Endodermal cell (in vitro differentiated cells): ENCODE measurements around the gene SIGLEC15. TPM values are rescaled to one million over a fixed set of nuclear protein-coding genes. Genes with fewer than 3 reads are reported as not detected.

ENCODE experiments used
- DNase-seq: peaks from one replicate; pipeline ENCODE4 v3.0.0-alpha.2; 2017
- H3K27ac ChIP-seq: 2 replicates; pipeline ENCODE4 v1.5.1; 2013; ENCODE audit warnings: mild to moderate bottlenecking, low read depth, low read length, moderate library complexity
- H3K27me3 ChIP-seq: 2 replicates; pipeline ENCODE4 v1.6.1; 2013; ENCODE audit warnings: mild to moderate bottlenecking, low read length, moderate library complexity; ENCODE audit not compliant: insufficient read depth, control insufficient read depth, poor library complexity, severe bottlenecking
- H3K36me3 ChIP-seq: 2 replicates; pipeline ENCODE4 v1.7.0; 2013; ENCODE audit warnings: mild to moderate bottlenecking, low read length, moderate library complexity; ENCODE audit not compliant: control insufficient read depth, insufficient read depth
- H3K4me1 ChIP-seq: one replicate; pipeline ENCODE4 v1.7.0; 2013; ENCODE audit warnings: low read length; ENCODE audit not compliant: control insufficient read depth, insufficient read depth
- H3K4me3 ChIP-seq: 2 replicates; pipeline ENCODE4 v1.5.1; 2013; ENCODE audit warnings: mild to moderate bottlenecking, low read length, moderate library complexity
- H3K9ac ChIP-seq: 2 replicates; pipeline ENCODE4 v1.6.1; 2013; ENCODE audit warnings: mild to moderate bottlenecking, low read length, moderate library complexity; ENCODE audit not compliant: poor library complexity, severe bottlenecking; ENCODE audit errors: extremely low read depth
- H3K9me3 ChIP-seq: 2 replicates; pipeline ENCODE4 v1.6.1; 2013; ENCODE audit warnings: mild to moderate bottlenecking, low read length, moderate library complexity; ENCODE audit not compliant: control insufficient read depth
- H3K27ac Mint-ChIP-seq: 2 replicates; pipeline ENCODE4 v1.8.0; 2020; ENCODE audit warnings: mixed read lengths
- H3K27me3 Mint-ChIP-seq: 2 replicates; pipeline ENCODE4 v1.8.0; 2021; ENCODE audit warnings: mild to moderate bottlenecking, mixed read lengths; ENCODE audit not compliant: insufficient read depth
- H3K36me3 Mint-ChIP-seq: 2 replicates; pipeline ENCODE4 v1.8.0; 2020; ENCODE audit warnings: low read depth, mixed read lengths
- H3K4me1 Mint-ChIP-seq: 2 replicates; pipeline ENCODE4 v1.8.0; 2020; ENCODE audit warnings: mixed read lengths
- H3K4me3 Mint-ChIP-seq: 2 replicates; pipeline ENCODE4 v1.8.0; 2020; ENCODE audit warnings: mild to moderate bottlenecking, moderate library complexity, mixed read lengths
- H3K9me3 Mint-ChIP-seq: 2 replicates; pipeline ENCODE4 v1.8.0; 2020; ENCODE audit warnings: mild to moderate bottlenecking, mixed read lengths
- CTCF ChIP-seq: fragments of 200-600 bp; sonication (generic); conservative IDR thresholded peaks from 2 replicates; pipeline ENCODE4 v1.5.0; 2021; ENCODE audit warnings: antibody characterized with exemption, mild to moderate bottlenecking
- WGBS, 2 experiments: methylation state at CpG; one replicate each; pipeline versions ENCODE4 v1.1.5 to v1.1.7; 2013; ENCODE audit warnings: missing lambda C conversion rate in 2 of 2, mixed read lengths in 1 of 2; ENCODE audit not compliant: insufficient coverage in 1 of 2, insufficient read length in 1 of 2; 5-methylcytosine and 5-hydroxymethylcytosine counted together
- total RNA-seq, 2 donors: library from RNA; stranded (reverse); fragmentation: NEBNext Ultra II Directional in 1 of 2; extraction: Animal tissue kit (Norgen Biotek cat#: 25700) in 1 of 2; gene quantifications; 2 replicates in 1 of 2; 3 replicates in 1 of 2; pipeline ENCODE4 v1.2.1, GENCODE V29; 2021

The SIGLEC15 gene
- total RNA-seq, 2 donors from 2014 or later = not detected

GRCh38 chr18:45785134-45785533 is 40.3 kb upstream of the SIGLEC15 start:
- no peak for TF ChIP-seq CTCF
- no peaks in the 10 kb centered on the region for H3K36me3 ChIP-seq
- no peak for DNase-seq
- no peak overlapping the region for H3K4me3 Mint-ChIP-seq
- H3K27me3 Mint-ChIP-seq = peaks cover 6% of the 10 kb centered on the region
- H3K27ac Mint-ChIP-seq = no peak overlapping the region
- H3K27me3 ChIP-seq = no peaks in the 10 kb centered on the region
- H3K9me3 ChIP-seq = no peaks in the 10 kb centered on the region
- no peaks in the 10 kb centered on the region for H3K36me3 Mint-ChIP-seq
- H3K9ac ChIP-seq = no peak overlapping the region
- peaks cover 11% of the 10 kb centered on the region for H3K4me1 ChIP-seq
- peaks cover 6% of the 10 kb centered on the region for H3K4me1 Mint-ChIP-seq
- H3K27ac ChIP-seq = no peak overlapping the region
- H3K4me3 ChIP-seq = no peak overlapping the region
- H3K9me3 Mint-ChIP-seq = no peaks in the 10 kb centered on the region
- 88 to 100% methylated on average over 2 to 4 of the region's 4 CpGs for WGBS, 2 experiments

GRCh38 chr18:45786941-45787340 is 38.5 kb upstream of the SIGLEC15 start:
- no peak overlapping the region for H3K4me3 Mint-ChIP-seq
- peaks cover 11% of the 10 kb centered on the region for H3K4me1 ChIP-seq
- no peak overlapping the region for H3K27ac ChIP-seq
- H3K9me3 ChIP-seq = no peaks in the 10 kb centered on the region
- H3K4me1 Mint-ChIP-seq = peaks cover 6% of the 10 kb centered on the region
- no peaks in the 10 kb centered on the region for H3K36me3 ChIP-seq
- peaks cover 3% of the 10 kb centered on the region for H3K9me3 Mint-ChIP-seq
- H3K4me3 ChIP-seq = no peak overlapping the region
- H3K27me3 ChIP-seq = no peaks in the 10 kb centered on the region
- WGBS, 2 experiments = 87 to 92% methylated on average over 2 to 3 of the region's 3 CpGs
- no peak overlapping the region for H3K27ac Mint-ChIP-seq
- TF ChIP-seq CTCF = no peak
- H3K9ac ChIP-seq = no peak overlapping the region
- no peak for DNase-seq
- H3K27me3 Mint-ChIP-seq = peaks cover 1% of the 10 kb centered on the region
- H3K36me3 Mint-ChIP-seq = no peaks in the 10 kb centered on the region

- TF ChIP-seq CTCF = no peak
- WGBS, 2 experiments = 95 to 100% methylated on average over 1 of the region's 1 CpG
- H3K36me3 Mint-ChIP-seq = no peaks in the 10 kb centered on the region
- peaks cover 1% of the 10 kb centered on the region for H3K27me3 Mint-ChIP-seq
- Histone ChIP-seq H3K9ac (no peak overlapping the region), H3K27ac (no peak overlapping the region), H3K36me3 (no peaks in the 10 kb centered on the region), H3K4me1 (peaks cover 11% of the 10 kb centered on the region), H3K4me3 (no peak overlapping the region), H3K9me3 (no peaks in the 10 kb centered on the region), H3K27me3 (no peaks in the 10 kb centered on the region)
- H3K4me3 Mint-ChIP-seq = no peak overlapping the region
- H3K9me3 Mint-ChIP-seq = peaks cover 4% of the 10 kb centered on the region
- H3K4me1 Mint-ChIP-seq = peaks cover 6% of the 10 kb centered on the region
- H3K27ac Mint-ChIP-seq = no peak overlapping the region
- no peak for DNase-seq
Observed at GRCh38 chr18:45787346-45787745, 38.1 kb upstream of the SIGLEC15 start.
